ENCODE results near the gene USP27X.

The USP27X gene

DNA sequence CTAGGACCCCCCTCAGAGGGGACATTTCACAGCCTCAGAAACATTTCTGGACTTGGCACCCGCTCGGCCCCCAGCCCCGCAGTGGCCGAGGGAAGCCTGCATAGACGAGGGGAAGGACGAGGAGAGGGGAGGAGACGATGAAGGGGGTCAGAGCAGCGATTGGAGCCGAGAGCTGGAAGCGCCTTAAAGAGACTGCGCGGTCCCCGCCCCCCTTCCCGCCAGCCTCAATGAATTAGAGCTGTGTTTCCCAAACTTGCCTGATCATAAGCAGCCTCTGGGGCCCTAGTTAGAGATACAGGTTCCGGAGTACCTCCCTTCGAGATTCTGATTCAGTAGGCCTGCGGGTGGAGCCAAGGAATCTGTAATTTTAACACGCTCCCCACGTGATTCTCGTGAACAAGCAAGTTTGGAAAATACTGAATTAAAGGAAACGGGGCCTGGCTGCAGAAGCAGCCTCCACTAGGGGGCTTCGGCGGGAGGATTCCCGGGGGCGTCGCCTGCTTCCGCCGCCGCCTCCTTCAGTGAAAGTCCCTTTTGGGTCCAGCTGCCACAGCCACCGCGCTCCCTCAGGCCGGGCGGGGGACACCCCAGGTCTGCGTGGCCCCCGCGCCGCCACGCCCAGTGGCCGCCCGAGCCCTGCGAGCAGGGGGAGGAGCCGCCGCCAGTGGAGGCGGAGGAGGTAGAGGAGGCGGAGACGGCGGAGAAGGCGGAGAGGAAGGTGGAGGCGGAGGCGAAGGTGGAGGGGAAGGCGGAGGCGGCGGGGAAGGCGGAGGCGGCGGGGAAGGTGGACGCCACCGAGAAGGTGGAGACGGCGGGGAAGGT lies at the start of gene USP27X:
Gene USP27X (plus strand): TSS at position 651 of the 822 bp plus-strand sequence. CDS start 824 bp downstream, outside the sequence.
- peak; percentile 61 to 63 for DNase-seq

DNA sequence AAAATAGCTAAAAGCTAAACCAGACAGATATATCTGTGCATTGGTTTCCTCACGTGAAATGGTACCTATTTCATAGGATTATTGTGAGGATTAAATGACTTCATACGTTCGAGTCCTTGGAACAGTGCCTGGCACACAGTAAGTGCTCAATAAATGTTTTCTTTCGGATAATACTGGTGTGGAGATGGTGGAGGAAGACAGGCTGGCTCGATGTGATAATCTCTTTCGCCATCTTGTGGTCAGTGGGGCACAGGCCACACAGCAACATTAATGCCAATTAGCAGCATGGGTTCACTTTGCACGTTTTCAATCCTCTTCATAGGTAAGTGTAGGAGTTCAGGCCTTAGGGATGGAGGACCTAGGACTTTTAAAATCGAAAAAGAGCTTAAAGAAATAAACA lies 40.9 kb upstream of the USP27X start:
- DNase-seq: peak in 1 of 2 experiments; percentile 28

DNA sequence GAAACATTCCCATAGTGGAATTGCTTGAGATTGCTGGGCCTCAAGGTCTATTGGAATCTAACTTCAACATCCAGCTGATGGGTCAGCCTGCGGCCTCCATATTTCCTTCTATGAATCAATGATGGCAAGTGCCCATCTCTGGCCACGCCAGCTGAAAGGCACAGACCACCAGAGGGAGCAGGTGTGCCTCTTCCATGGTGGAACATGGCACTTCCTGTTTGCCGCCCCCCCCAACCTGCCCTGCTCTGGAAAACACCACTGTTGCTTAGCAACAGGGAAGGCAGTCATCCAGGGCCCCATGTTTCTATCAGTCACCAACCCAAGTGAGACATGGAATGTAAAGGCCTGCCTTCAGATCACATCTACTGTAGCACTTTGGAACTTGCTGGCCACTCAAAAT lies 38.6 kb upstream of the USP27X start:
- DNase-seq: peak; percentile 72 to 74

DNA sequence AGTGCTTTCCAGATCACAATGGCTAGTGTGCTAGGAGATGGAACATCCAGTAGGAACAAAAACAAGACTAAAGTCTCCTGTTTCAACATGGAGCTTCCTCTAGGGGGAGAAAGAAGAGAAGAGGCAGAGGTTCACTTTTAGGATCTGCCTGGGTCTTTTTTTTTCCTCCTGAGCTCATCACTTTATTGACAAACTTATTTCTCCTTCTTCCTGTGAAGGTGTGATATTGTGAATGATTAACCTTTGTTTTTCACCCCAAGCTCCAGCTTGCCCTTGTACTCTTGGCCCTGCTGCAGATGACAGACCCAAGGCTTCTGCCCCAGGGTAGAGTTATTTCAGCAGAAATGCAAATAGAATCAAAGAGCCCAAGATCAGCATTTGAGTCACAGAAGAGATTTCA lies 36.7 kb upstream of the USP27X start:
- DNase-seq: no peak

DNA sequence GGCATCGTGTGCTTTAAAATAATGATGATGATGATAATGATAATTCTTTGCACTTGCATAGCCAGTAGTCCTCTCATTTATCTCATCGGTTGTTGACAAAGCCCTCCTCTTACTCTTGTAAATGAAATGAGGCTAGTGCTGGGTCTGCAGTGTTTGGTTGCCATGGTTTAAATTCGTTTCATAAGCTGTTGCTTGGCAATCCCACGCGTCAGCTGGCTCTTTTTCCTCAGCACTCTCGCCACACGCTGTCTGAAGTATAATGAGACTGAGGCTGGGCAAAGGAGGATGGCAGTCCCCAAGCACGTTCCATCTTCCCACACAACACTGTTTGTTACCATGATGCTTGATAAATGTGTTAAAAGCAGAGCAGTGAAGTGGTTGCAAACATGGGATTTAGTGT lies 34.7 kb upstream of the USP27X start:
- DNase-seq: peak; percentile 11 to 51

DNA sequence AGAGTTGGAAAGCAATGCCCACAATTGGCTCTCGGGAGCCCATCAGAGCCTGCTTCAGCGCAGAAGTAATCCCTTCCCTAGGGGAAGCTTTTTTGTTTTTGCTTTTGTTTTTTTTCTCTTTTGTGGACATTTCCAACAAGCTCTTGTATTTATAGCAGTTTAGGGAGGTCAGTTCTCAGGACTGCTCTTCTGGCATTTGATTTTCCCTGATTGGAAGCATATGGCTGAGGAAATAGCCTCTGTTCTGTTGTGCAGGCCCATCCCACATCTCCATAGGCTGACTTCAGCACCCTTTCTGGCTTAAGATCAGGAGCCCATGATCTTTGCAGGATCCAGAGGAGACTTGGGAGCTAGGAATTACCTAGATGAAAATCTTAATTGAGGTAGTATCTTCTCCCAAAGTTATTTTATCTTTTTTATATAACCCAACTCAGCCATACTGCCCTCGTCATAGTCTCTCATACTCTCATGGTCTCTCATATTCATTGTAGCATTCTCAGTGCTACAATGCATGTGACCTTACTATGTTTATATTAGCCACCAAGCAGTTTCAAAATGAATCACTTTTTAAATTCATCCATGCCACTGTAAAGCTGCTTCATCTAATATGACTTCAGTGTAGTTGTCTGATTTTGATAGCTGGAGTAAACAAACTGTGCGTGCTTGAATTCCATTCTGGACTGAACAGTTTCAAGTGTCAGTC lies 33.4 kb upstream of the USP27X start:
- DNase-seq: no peak

DNA sequence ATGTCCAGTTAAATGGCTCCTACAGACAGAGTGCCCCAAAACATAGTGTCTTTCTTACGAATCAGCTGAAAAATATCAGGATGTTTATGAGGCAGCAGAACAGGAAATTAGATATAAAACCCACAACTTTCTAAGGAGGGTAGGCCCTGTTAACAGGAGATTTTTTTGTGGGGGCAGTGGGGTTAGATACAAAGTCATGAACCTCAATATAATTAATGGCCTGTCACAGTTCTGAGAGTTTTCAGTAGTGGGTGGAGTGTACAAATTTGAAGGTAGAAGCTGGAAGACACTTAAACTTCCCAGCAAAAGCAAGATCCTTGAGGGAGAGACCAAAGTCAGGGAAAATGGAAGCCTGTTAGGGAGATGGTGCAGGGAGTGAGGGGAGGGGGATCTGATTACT lies 32.8 kb upstream of the USP27X start:
- DNase-seq: no peak

DNA sequence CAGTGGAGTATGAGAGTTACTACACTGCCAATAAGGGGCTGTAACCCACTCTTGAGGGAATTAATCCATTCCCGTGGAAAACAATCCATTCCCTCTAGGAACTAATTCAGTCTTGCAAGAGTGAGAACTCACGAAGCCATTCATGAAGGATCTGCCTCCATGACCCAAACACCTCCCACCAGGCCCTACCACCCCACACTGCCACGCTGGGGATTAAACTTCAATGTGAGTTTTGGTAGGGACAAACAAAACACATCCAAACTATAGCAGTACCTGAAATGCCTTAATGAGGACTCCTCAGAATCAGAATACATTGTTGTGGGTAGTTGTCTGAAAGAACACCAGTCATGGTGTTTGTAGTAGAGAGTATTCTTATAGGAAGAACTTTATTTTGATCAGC lies 31.0 kb upstream of the USP27X start:
- DNase-seq: no peak

DNA sequence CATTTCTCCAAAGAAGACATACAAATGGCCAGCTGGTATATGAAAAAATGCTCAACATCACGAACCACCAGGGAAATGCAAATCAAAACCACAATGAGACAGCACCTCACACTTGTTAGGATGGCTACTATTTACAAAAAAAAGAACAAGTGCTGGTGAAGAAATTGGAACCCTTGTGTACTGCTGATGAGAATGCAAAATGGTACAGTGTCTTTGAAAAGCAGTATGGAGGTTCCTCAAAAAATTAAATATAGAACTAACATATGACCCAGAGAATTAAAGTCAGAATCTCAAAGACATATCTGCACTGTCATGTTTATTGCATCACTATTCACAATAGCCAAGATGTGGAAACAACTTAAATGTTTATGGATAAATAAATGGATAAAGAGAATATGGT lies 29.3 kb upstream of the USP27X start:
- no peak for DNase-seq

DNA sequence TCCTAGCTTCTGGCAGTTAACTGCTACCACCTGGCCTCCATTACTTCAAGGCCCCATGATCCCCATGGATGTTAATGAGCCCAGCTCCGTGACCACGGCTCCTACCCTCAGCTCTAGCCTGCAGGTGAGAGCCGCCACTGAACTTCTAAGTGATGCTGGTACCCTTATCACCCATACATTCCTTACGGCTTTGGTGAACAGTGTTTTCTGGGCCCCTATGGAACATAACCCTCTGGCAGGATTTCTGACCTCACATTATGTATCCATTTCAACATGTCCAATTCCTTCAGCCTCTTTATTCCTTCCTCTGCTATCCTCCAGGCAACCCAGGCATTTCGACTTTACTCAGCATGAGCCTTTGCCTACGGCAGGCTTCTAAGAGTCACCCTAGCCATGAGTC lies 25.6 kb upstream of the USP27X start:
- DNase-seq: no peak

DNA sequence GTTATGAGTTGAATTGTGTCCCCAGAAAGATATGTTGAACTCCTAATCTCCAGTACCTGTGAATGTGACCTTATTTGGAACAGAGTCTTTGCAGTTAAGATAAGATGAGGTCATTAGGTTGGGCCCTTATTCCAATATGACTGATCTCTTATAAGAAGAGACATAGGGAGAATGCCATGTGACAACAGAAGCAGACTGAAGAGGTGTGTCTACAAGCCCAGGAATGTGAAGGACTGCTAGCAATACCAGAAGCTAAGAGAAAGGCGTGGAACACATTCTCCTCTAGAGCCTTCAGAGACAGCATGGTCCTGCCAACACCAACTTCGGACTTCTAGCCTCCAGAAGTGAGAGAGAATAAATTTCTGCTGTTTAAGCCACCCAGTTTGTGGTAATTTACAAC lies 22.5 kb upstream of the USP27X start:
- no peak for DNase-seq

DNA sequence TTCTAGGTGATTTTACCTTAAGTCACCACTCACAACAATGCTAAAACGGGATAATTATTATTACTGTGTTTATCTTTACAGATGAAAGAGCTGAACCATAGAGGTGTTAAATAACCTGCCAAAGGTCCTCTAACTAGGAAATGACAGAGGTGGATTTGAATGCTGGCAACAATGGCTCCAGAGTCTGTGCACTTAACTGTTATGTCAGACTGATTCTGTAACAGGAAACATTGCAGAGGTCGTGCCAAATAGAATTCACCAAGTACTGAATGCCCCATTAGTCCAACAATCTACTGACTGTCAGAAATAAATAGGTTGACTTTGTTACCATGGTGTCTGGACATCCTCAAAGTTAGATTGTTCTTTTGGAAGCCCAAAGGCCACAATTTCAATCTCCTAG lies 20.9 kb upstream of the USP27X start:
- DNase-seq: no peak

DNA sequence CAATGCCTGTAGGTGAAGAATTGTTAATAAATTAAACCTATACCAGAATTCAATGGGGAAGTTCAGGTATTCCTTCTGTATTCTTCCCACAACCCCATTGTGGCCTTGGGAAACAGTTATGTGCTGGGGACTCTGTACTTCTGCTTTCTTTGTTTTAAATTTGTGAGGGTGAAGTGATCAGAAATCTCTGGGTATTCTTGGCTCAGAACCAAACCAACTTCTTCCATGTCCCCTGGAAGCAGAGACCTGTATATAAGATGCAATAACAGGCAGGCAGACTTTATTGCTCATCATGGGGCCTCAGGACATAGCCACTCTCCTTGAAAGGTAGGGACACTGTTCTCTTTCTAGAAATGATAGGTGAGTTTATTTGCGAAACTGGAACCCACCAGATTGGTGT lies 19.8 kb upstream of the USP27X start:
- no peak for DNase-seq

DNA sequence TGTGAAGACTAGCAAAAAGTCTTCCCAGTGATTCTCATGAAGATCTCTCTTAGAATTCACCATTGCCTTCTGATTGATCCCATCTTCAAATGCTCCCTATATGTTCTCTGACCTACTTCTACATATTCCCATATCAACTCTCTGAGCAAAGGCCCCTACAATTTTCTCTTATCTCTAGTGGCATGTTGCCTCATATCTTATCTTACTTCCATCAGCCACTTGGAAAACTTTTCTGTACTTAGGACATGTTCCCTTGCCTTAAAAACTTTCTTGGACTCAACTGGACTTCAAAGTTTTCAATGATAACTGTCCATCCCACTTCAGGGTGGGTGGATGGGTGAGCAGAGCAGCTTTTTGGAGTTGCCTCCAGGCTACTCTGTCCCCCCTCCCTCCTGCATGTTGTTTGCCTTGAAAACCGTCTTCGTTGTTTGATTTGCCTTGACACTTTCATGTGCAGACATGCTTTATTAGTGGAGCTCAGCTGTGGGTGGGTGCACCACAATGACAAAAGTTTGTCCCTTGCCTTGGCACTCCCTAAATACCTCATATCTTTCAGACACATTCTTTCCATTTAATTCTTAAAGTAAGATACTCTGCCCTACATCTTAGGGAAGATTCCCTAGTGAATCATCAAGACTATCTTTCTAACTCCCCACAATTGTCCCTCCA lies 18.3 kb upstream of the USP27X start:
- DNase-seq: no peak

DNA sequence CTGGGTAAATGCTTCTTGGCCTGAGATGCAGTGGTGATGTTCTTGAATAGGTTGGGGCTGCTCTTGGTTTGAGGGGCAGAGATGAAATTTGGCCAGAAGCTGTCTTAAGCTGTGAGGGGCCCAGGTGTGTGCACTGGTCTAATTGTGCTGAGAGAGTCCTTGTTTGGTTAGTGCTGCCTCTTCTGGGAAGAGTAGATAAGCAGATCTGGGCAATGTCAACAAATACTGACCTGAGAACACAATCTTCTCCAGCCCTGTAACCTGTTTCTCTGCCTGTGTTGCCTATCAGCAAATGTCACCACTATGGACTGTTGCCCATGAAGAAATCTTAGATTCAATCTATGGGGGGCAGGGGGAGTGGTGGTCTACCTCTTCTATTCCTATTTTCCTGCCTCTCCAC lies 17.2 kb upstream of the USP27X start:
- no peak for DNase-seq

DNA sequence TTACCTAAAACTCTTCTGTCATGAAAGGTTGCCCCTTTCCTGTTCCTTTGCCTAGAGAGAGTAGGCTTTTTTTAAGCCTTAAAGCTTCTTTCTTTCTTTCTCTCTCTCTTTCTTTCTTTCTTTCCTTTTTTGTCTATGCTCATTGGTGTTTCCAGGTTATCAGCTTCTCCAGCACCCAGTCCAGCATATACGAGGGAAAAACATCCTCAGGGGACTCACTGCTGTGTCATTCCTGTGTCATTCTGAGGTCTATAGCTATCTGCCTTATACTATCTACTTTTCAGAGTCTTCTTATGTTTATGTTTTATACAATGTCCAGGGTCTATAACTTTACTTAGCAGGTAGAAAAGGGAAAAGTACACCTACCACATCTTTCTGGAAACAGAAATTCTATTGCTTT lies 10.5 kb upstream of the USP27X start:
- DNase-seq: no peak

DNA sequence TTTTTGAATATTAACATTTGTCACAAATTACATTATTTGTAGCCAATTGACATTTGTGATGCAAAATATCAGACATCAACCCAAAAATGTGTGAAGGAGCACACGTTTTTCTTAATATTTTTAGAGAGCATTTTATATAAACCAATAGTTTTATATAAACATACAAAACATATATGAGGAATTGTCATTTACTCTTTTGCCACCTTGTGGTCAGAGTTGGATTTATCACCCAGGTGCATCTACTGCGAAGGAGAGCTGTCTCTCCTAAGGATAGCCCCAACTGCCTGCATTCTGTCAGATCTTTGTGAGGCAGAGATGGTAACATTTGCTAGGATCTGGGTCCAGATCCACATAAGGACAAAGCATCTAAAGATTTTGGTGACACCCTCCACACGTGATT lies 2.5 kb upstream of the USP27X start:
- peak; percentile 9 to 10 for DNase-seq

DNA sequence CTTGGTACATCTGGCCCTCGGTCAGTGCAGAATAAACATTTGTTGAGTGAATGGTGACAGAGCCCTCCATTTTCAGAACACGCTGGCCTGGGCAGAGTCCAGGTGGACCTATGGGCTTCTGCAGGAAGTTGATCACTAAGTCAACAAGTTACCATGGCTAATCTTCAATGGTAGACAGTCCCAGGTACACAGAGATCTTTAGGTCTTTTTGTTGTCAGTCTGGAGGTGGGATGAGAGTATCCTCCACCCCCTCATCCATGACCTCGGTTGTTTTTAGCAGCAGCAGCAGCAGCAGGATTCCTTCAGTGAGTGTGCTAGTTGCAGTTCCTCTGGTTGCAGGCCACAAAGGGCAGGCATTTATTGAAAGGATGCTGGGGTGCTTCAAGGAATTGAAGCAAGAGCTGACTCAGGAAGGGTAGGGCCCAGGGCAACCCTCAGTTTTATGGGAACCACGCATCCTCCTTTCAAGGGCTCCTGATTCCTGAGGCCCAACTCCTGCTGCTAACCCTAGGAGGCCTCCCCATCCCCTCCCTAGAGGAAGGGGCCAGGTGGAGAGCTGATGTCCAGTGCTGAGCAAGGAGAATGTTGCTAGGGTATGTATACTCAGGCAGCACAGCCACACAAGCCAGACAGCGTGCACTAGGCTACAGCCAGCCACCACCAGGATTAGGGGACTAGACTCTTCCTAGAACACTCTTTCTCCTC lies 1.7 kb upstream of the USP27X start:
- no peak for DNase-seq

DNA sequence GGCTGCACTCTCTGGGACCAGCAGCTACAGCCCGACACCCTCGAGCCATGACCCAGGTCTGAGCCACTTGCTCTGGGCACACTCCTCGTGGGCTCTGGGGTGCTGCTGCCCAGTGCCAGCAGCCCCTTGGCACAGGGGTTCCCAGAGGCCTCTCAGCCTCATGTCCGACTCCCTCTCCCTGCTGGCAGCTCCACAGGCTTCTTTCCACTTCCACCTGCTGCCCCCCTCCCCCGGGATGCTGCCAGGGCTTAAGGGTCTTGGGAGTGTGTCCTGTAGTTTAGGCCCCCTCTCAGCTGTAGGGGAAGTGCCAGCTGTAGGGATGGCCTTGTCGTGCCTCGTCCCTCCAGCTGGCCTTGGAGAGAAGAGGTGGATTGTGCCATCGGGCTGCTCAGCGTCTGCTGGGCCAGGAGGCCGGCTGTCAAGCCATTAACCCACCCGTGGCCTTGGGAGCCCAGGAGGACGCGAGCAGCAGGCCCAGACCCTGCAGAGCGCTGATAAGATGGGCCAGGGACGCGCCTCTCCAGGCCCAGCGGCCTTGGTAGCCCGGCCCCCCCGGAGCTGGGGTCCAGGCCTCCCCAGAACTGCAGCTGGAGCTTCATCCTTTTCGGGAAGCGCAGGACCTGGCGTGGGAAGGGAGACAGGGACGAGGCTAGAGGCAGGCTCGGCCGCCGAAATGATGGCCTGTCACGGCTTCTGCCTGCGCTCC lies 1.0 kb upstream of the USP27X start:
- DNase-seq: no peak

DNA sequence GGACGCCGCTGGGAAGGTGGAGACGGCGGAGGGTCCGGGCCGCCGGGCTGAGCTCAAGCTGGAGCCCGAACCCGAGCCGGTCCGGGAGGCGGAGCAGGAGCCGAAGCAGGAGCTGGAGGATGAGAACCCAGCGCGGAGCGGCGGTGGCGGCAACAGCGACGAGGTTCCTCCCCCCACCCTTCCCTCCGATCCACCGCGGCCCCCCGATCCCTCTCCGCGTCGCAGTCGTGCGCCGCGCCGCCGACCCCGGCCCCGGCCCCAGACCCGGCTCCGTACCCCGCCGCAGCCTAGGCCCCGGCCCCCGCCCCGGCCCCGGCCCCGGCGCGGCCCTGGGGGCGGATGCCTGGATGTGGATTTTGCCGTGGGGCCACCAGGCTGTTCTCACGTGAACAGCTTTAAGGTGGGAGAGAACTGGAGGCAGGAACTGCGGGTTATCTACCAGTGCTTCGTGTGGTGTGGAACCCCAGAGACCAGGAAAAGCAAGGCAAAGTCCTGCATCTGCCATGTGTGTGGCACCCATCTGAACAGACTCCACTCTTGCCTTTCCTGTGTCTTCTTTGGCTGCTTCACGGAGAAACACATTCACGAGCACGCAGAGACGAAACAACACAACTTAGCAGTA lies 483 bp downstream of the USP27X start:
- no peak for DNase-seq

DNA sequence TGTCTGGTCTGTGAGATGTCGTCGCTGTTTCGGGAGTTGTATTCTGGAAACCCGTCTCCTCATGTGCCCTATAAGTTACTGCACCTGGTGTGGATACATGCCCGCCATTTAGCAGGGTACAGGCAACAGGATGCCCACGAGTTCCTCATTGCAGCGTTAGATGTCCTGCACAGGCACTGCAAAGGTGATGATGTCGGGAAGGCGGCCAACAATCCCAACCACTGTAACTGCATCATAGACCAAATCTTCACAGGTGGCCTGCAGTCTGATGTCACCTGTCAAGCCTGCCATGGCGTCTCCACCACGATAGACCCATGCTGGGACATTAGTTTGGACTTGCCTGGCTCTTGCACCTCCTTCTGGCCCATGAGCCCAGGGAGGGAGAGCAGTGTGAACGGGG lies 1.4 kb downstream of the USP27X start:
- DNase-seq: no peak

DNA sequence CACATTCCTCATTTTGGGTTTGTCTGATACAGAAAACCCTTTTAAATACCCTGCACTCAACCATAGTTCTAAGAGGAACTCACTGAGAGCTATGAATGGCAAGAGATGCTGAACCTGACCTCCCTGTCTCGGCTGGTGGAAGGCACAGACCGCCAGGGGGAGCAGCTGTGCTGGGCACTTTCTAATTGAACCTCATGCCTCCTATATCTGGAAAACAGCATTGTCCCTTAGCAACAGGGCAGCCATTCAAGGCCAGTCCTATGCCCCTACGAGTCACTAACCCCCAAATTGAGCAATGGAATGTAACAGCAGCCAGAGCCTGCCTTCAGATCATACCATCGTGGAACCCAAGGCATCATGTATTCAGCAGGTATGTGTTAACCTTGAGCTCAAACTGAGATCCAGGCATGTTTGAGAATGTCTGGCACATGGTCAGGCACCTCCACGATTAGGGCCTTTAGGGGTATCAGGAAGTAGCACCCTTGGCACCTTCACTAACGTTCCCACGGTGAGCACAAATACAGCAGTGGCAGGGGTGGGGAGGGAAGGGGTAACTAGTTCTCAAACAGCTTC lies 5.1 kb downstream of the USP27X start:
- peak; percentile 41 to 69 for DNase-seq
